Effector CD8-positive, alpha-beta T cell (primary cell): ENCODE data around the gene CEACAM4.
"Not testable (repeated sequence)": the region's sequence is repeated elsewhere in the genome, so short reads cannot be mapped to it uniquely, and the experiment has no call there.

Experiments
- DNase-seq: peaks from one replicate; lab custom pipeline; 2025; lab: John Stamatoyannopoulos, UW

CEACAM4 gene

GRCh38 chr19:41586064-41586463 is 40.8 kb downstream of the CEACAM4 start:
- DNase-seq = no peak

- no peak for DNase-seq
These were observed 41.9 kb downstream of the CEACAM4 start for GRCh38 chr19:41584931-41585330.

- no peak for DNase-seq
These were observed 42.5 kb downstream of the CEACAM4 start for GRCh38 chr19:41584260-41584810.

- DNase-seq = not testable (repeated sequence)
These were observed 44.2 kb downstream of the CEACAM4 start for GRCh38 chr19:41582577-41583182.

GRCh38 chr19:41581068-41581467 is 45.8 kb downstream of the CEACAM4 start:
- DNase-seq = not testable (repeated sequence)

GRCh38 chr19:41578886-41579285 is 48.0 kb downstream of the CEACAM4 start:
- DNase-seq = no peak

GRCh38 chr19:41577833-41578232 is 49.0 kb downstream of the CEACAM4 start:
- no peak for DNase-seq

GRCh38 chr19:41577144-41577830 is 49.6 kb downstream of the CEACAM4 start:
- no peak for DNase-seq

- peak; percentile 16 for DNase-seq
These were observed 50.9 kb downstream of the CEACAM4 start, which contains the start of gene CEACAM21 for GRCh38 chr19:41575998-41576397. TSS of gene CEACAM21 (plus strand) at chr19:41576166. CDS start at chr19:41576275, 109 bp downstream.

- DNase-seq = peak; percentile 79
These were observed 56.2 kb downstream of the CEACAM4 start for GRCh38 chr19:41570639-41571112.

GRCh38 chr19:41570179-41570578 is 56.7 kb downstream of the CEACAM4 start:
- no peak for DNase-seq

- no peak for DNase-seq
These were observed 57.3 kb downstream of the CEACAM4 start for GRCh38 chr19:41569481-41570150.
